DND-41 (cell line): ENCODE data around the gene SUPT3H.

Experiments used
- ATAC-seq: fragments of 200-7000 bp; cut with Tn5 transposase; 3 replicates; pipeline ENCODE4 v1.9.1; 2021; ENCODE audit warnings: low read depth; ENCODE audit not compliant: insufficient read depth
- DNase-seq: peaks from one replicate; pipeline ENCODE4 v3.0.0-alpha.2; 2020
- H2AFZ ChIP-seq: 2 replicates; pipeline ENCODE4 v1.6.0; 2012; ENCODE audit warnings: low read depth, low read length
- H3K27ac ChIP-seq: 2 replicates; pipeline ENCODE4 v1.5.1; 2012; ENCODE audit warnings: low read length, inconsistent platforms
- H3K27me3 ChIP-seq: fragments of 200-600 bp; sonication (generic); 2 replicates; pipeline ENCODE4 v1.6.0; 2012; ENCODE audit warnings: low read length, mild to moderate bottlenecking, inconsistent platforms; ENCODE audit not compliant: insufficient read depth, poor library complexity
- H3K36me3 ChIP-seq: 2 replicates; pipeline ENCODE4 v1.5.1; 2012; ENCODE audit warnings: low read length, inconsistent platforms; ENCODE audit not compliant: insufficient read depth
- H3K4me1 ChIP-seq: 2 replicates; pipeline ENCODE4 v1.5.1; 2012; ENCODE audit warnings: mild to moderate bottlenecking, low read length; ENCODE audit not compliant: insufficient read depth
- H3K4me2 ChIP-seq: 2 replicates; pipeline ENCODE4 v1.6.0; 2012; ENCODE audit warnings: mild to moderate bottlenecking, moderate library complexity, low read length, inconsistent platforms; ENCODE audit not compliant: insufficient read depth
- H3K4me3 ChIP-seq, 2 experiments: fragments of 200-600 bp in 1 of 2; shearing (Covaris generic) in 1 of 2; 2 replicates each; pipeline ENCODE4 v1.5.1; 2012 to 2016; ENCODE audit warnings: inconsistent platforms in 2 of 2, low read length in 2 of 2, mild to moderate bottlenecking in 2 of 2, low read depth in 1 of 2, moderate library complexity in 1 of 2
- H3K79me2 ChIP-seq: 2 replicates; pipeline ENCODE4 v1.6.0; 2012; ENCODE audit warnings: low read length, inconsistent platforms; ENCODE audit not compliant: insufficient read depth
- H3K9ac ChIP-seq: 2 replicates; pipeline ENCODE4 v1.6.0; 2012; ENCODE audit warnings: low read depth, mild to moderate bottlenecking, inconsistent platforms, low read length, moderate library complexity
- H3K9me3 ChIP-seq: 2 replicates; pipeline ENCODE4 v1.5.1; 2012; ENCODE audit warnings: low read length, moderate library complexity, mild to moderate bottlenecking, inconsistent platforms; ENCODE audit not compliant: insufficient read depth, severe bottlenecking
- H4K20me1 ChIP-seq: 2 replicates; pipeline ENCODE4 v1.6.0; 2012; ENCODE audit warnings: low read length; ENCODE audit not compliant: insufficient read depth
- CTCF ChIP-seq: IDR thresholded peaks from 2 replicates; pipeline ENCODE4 v1.5.1; 2012; ENCODE audit warnings: borderline replicate concordance, low read length, moderate library complexity, mild to moderate bottlenecking; ENCODE audit not compliant: poor library complexity, severe bottlenecking; ENCODE audit errors: extremely low read depth
- EZH2 ChIP-seq: IDR thresholded peaks from 3 replicates; pipeline ENCODE4 v1.6.1; 2012; ENCODE audit warnings: borderline replicate concordance, low read depth, mild to moderate bottlenecking, moderate library complexity, low read length, inconsistent platforms; ENCODE audit not compliant: severe bottlenecking

Gene SUPT3H

GRCh38 chr6:45057711-45058110, 320.0 kb downstream of the SUPT3H start:
- H3K4me1 ChIP-seq, result peaks cover 22% of the 10 kb centered on the region
- DNase-seq (no peak), ATAC-seq (no peak)
- no peak overlapping the region for H3K4me2 ChIP-seq
- no peak overlapping the region for H3K4me3 ChIP-seq
- no peaks in the 10 kb centered on the region for H3K79me2 ChIP-seq
- no peak for TF ChIP-seq CTCF
- no peak for TF ChIP-seq EZH2
- H4K20me1 ChIP-seq, result no peaks in the 10 kb centered on the region
- H2AFZ ChIP-seq, result no peak overlapping the region
- H3K36me3 ChIP-seq, result no peaks in the 10 kb centered on the region
- H3K9me3 ChIP-seq, result no peaks in the 10 kb centered on the region
- no peak overlapping the region for H3K27ac ChIP-seq
- H3K27me3 ChIP-seq, result no peaks in the 10 kb centered on the region
- H3K9ac ChIP-seq, result no peak overlapping the region

- peak overlapping the region; percentile 42 for H3K27ac ChIP-seq
- H3K9ac ChIP-seq, result 0 out of 2 replicates have a peak overlapping the region, but pooled peaks have one; percentile 0
- no peaks in the 10 kb centered on the region for H3K9me3 ChIP-seq
- peaks cover 27% of the 10 kb centered on the region for H3K4me1 ChIP-seq
- H3K4me2 ChIP-seq, result peak overlapping the region; percentile 38; the same call in 1 of the 2 replicates
- no peaks in the 10 kb centered on the region for H3K79me2 ChIP-seq
- H4K20me1 ChIP-seq, result no peaks in the 10 kb centered on the region
- no peak overlapping the region for H2AFZ ChIP-seq
- H3K4me3 ChIP-seq, result no peak overlapping the region
- TF ChIP-seq CTCF (peak; percentile 7), EZH2 (no peak)
- peak; percentile 55 for DNase-seq
- ATAC-seq, result peak; percentile 100
- no peaks in the 10 kb centered on the region for H3K27me3 ChIP-seq
- H3K36me3 ChIP-seq, result no peaks in the 10 kb centered on the region
Measured at GRCh38 chr6:45054610-45055009, 323.1 kb downstream of the SUPT3H start.

- ATAC-seq, result no peak
- no peak overlapping the region for H3K9ac ChIP-seq
- peaks cover 37% of the 10 kb centered on the region for H3K4me1 ChIP-seq
- no peak overlapping the region for H3K4me3 ChIP-seq
- no peak for DNase-seq
- TF ChIP-seq EZH2 (no peak), CTCF (no peak)
- no peak overlapping the region for H2AFZ ChIP-seq
- H3K27ac ChIP-seq, result no peak overlapping the region
- no peaks in the 10 kb centered on the region for H3K27me3 ChIP-seq
- no peaks in the 10 kb centered on the region for H3K79me2 ChIP-seq
- H4K20me1 ChIP-seq, result no peaks in the 10 kb centered on the region
- H3K9me3 ChIP-seq, result no peaks in the 10 kb centered on the region
- H3K36me3 ChIP-seq, result no peaks in the 10 kb centered on the region
- no peak overlapping the region for H3K4me2 ChIP-seq
Measured at GRCh38 chr6:45052325-45052724, 325.4 kb downstream of the SUPT3H start.
